ACC112 (cell line): ENCODE data around the gene SOS2.
"Not testable (repeated sequence)": the region's sequence is repeated elsewhere in the genome, so short reads cannot be mapped to it uniquely, and the experiment has no call there.

Experiments used
- H2AFZ ChIP-seq: fragments of 200-600 bp; sonication (generic); one replicate; pipeline ENCODE4 v1.6.0; 2017; ENCODE audit warnings: antibody characterized with exemption, low read length; ENCODE audit not compliant: unreplicated experiment
- H3K27ac ChIP-seq: fragments of 200-600 bp; sonication (generic); 2 replicates; pipeline ENCODE4 v1.5.1; 2014; ENCODE audit warnings: low read depth, mild to moderate bottlenecking, antibody characterized with exemption, low read length, moderate library complexity
- H3K27me3 ChIP-seq: fragments of 200-600 bp; sonication (generic); 2 replicates; pipeline ENCODE4 v1.6.1; 2014; ENCODE audit warnings: mild to moderate bottlenecking, antibody characterized with exemption, low read length, moderate library complexity, mixed read lengths; ENCODE audit not compliant: insufficient read depth
- H3K36me3 ChIP-seq: fragments of 200-600 bp; sonication (generic); 2 replicates; pipeline ENCODE4 v1.6.1; 2016; ENCODE audit warnings: mild to moderate bottlenecking, antibody characterized with exemption, low read length, moderate library complexity, mixed read lengths; ENCODE audit not compliant: insufficient read depth
- H3K4me1 ChIP-seq: fragments of 200-600 bp; sonication (generic); one replicate; pipeline ENCODE4 v1.6.1; 2016; ENCODE audit warnings: low read length, mixed read lengths; ENCODE audit not compliant: insufficient read depth, unreplicated experiment, control insufficient read depth
- H3K4me3 ChIP-seq: fragments of 200-600 bp; sonication (generic); 2 replicates; pipeline ENCODE4 v1.5.1; 2014; ENCODE audit warnings: mild to moderate bottlenecking, low read depth, low read length
- H3K79me2 ChIP-seq: fragments of 200-600 bp; sonication (generic); one replicate; pipeline ENCODE4 v1.6.0; 2016; ENCODE audit warnings: low read length; ENCODE audit not compliant: control insufficient read depth, unreplicated experiment, insufficient read depth

SOS2 gene

DNA sequence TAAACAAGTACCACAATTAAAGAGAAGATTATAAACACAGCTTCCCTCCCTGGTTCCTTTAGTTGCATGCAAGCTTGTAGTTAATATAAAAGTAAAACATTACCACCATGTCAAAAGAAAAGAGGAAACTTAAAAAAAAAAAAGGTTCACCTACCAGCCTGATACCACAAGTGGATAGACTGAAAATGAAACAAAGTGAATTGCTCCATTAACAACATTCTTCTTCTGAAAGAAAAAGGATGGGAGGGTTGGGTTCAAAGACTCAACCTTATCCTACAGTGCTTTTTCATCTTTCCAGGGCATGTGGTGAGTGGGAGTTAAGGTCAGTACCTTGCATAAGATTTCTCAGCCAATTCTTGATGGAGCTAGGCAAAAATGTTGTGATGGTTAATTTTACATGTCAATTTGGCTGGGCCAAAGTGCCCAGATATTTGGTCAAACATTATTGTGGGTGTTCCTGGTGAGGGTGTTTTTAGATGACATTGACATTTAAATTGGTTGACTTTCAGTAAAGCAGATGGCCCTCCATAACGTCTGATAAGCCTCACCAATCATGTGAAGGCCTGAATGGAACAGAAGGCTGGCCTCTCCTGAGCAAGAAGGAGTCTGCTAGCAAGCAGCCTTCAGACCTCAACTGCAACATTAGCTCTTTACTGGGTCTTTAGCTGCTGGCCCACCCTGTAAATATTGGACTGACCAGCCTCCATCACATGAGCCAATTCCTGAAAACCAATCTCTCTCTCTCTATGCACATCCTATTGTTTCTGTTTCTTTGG is 143.8 kb downstream of the SOS2 start:
- no peak overlapping the region for H3K27ac ChIP-seq
- H2AFZ ChIP-seq = no peak overlapping the region
- no peaks in the 10 kb centered on the region for H3K36me3 ChIP-seq
- H3K79me2 ChIP-seq = no peaks in the 10 kb centered on the region
- H3K27me3 ChIP-seq = no peaks in the 10 kb centered on the region
- no peak overlapping the region for H3K4me3 ChIP-seq
- H3K4me1 ChIP-seq = peaks cover 12% of the 10 kb centered on the region

DNA sequence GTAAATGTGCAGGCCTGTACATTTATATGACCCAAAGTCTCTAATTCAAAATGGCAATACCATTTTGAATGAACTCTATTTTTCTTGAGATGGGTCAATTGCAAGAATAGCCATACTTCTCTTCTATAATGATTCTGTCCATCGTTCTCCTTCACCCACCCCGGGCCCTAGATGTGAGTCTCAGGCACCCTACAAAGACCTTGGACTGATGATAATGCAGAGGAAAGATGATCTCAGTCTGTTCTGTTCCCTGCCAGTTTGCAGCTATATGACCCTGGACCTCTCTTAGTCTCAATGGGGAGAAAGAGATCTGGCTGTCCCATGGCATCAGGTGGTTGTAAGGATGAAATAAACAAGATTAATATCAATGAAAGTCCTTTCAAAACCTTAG is 145.1 kb downstream of the SOS2 start:
- H3K27ac ChIP-seq = peak overlapping the region; percentile 21
- no peaks in the 10 kb centered on the region for H3K27me3 ChIP-seq
- H3K79me2 ChIP-seq = no peaks in the 10 kb centered on the region
- no peaks in the 10 kb centered on the region for H3K36me3 ChIP-seq
- no peak overlapping the region for H2AFZ ChIP-seq
- H3K4me1 ChIP-seq = peaks cover 12% of the 10 kb centered on the region
- no peak overlapping the region for H3K4me3 ChIP-seq

DNA sequence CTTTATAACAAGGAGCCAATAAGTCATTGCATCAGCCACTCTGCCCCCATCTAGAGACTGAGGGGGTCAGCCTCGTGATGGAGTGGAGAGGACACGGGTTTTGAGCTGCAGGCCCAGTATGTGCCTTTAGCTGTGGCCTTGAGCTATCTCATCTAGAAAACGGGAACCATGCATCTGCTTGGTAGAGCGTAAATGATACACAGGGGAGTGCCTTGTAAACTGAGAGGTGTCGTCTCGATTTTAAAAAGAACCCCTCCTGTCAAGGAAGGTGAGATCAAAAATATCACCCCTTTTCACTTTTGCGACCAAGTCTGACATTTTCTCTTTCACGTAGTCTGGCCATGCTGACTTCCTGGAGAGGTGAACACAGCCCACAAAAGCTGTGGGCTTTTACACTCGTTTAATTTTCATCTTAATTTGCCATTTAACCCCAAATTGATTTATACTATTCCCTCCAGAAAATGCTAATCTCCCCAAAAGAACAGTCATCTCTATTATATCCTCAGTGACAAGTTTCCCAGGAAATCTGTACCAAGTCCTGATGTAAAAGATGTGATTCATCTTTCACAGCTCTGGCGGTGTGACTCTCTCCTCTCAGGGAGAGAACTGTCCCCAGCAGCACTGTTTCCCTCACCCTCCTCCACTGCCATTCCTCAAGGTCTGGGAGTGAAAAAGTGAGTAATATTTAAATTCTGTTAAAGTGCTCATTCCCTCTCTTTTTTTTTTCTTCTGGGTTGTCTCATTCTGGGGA is 145.6 kb downstream of the SOS2 start:
- Histone ChIP-seq H3K4me1 (peaks cover 12% of the 10 kb centered on the region), H3K27ac (peak overlapping the region; percentile 50), H2AFZ (no peak overlapping the region), H3K36me3 (no peaks in the 10 kb centered on the region), H3K79me2 (no peaks in the 10 kb centered on the region), H3K27me3 (no peaks in the 10 kb centered on the region), H3K4me3 (no peak overlapping the region)

DNA sequence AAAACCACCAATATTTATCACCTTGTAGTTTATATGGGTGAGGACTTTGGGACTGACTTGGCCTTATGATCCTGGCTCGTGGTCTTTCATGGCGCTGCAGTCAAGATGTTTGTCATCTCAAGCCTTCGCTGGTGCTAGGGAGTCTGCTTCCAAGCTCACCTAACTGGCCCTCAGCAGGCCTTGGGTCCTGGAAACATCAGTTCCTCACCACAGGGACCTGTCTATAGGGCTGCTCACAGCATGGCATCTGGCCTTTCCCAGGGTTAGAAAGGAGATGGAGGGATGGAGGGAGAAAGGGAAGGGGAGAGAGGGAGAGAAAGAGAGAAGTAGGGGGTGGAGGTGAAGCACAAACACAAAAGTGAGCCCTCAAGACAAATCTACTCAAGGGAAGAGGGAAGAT is 146.7 kb downstream of the SOS2 start:
- no peaks in the 10 kb centered on the region for H3K27me3 ChIP-seq
- H3K27ac ChIP-seq = no peak overlapping the region
- H3K4me3 ChIP-seq = no peak overlapping the region
- H3K79me2 ChIP-seq = no peaks in the 10 kb centered on the region
- H2AFZ ChIP-seq = no peak overlapping the region
- H3K36me3 ChIP-seq = no peaks in the 10 kb centered on the region
- H3K4me1 ChIP-seq = peaks cover 12% of the 10 kb centered on the region

DNA sequence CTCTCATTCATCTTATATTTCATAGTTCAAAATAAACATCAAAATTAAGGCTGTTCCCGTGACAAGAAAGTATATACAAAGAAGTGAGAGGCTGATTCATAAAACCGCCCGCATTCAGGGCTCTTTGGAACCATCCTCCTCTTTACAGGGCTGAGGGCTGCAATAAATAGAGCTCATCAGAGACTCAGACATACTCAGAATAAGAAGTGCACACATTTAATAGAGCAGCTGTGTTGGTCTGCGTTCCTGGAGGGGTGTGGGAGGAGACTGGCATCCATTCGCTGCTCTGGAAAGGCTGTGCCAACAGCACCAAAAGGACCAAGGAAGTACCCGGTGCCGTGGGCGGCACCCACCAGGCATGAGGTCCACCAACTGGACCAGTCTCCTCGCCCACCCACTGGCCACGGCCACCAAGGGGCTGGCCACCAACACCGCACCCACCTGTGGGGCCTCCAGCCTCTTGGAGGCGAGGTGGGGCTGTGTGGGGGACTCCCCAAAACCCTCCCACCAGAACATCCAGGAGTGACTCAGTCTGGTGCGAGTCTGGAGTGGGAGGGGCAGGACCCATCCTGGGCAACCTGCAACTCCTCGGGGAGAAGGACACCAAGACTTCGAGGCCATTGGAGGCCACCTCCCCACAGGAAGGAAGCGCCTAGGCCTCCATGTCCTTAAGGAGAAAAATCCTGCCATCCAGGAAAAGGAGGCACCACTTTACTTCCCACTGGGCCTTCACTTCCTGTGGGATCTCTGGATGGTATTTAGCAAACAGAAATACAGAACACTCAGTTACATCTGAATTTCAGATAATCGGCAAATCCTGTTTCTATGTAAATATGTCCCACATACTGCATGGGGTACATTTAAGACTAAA is 147.7 kb downstream of the SOS2 start:
- Histone ChIP-seq H3K27ac (no peak overlapping the region), H3K4me3 (no peak overlapping the region), H3K36me3 (no peaks in the 10 kb centered on the region), H2AFZ (no peak overlapping the region), H3K4me1 (peaks cover 12% of the 10 kb centered on the region), H3K27me3 (no peaks in the 10 kb centered on the region), H3K79me2 (no peaks in the 10 kb centered on the region)

DNA sequence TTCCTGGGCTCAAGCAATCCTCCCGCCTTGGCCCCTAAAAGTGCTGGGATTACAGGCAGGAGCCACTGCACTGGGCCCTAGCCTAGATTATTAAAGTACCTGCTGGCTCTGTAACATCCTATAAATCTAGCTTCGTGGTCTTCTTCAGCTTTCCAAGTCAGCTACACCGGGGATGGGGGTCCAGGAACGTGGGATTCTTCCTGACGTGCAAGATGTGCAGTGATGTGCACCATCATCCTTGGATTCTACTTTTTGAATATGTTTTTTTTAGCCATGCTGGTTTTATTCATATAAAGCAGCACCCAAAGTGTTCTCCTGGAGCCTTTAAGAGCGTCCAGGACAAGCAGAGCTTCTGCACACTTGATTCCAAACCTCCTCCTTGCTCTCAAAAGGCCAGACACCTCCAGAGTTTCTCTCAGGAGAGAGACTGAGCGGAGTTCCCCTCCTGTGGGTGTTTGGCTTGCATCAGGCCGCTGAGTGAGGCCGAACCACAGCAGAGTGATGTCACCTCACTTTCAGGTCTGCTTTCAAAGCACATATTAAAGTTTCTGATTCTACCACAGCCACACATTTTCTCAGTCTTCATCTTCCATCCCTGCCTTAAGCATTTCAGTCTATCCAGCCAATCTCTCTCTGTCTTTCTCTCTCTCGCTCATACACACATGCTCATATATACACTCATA is 148.5 kb downstream of the SOS2 start:
- Histone ChIP-seq H2AFZ (no peak overlapping the region), H3K4me3 (no peak overlapping the region), H3K27ac (no peak overlapping the region)

DNA sequence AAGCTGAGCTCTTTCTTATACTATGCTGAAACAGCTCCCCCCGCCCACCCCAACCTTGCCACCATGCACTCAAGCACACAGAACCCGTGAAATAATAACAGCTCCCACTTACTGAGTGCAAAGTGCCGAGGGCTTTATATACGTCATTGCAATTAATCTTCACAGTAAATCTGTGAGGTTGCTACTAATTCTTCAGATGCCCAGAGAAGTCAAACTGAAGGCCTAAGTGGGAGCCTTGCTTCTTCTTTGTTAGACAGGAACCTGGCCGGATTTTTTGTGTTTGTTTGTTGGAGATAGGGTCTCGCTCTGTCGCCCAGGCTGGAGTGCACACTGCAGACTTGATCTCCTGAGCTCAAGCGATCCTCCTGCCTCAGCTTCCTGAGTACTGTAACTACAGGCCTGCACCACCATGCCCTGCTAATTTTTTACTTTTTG is 149.1 kb downstream of the SOS2 start:
- no peak overlapping the region for H2AFZ ChIP-seq
- no peaks in the 10 kb centered on the region for H3K79me2 ChIP-seq
- H3K36me3 ChIP-seq = no peaks in the 10 kb centered on the region
- no peak overlapping the region for H3K27ac ChIP-seq
- peaks cover 12% of the 10 kb centered on the region for H3K4me1 ChIP-seq
- H3K4me3 ChIP-seq = no peak overlapping the region
- H3K27me3 ChIP-seq = no peaks in the 10 kb centered on the region

More for the DNA sequence above, 148.5 kb downstream of the SOS2 start:
- H3K27me3 ChIP-seq = no peaks in the 10 kb centered on the region
- peaks cover 12% of the 10 kb centered on the region for H3K4me1 ChIP-seq
- H3K36me3 ChIP-seq = no peaks in the 10 kb centered on the region
- H3K79me2 ChIP-seq = no peaks in the 10 kb centered on the region

DNA sequence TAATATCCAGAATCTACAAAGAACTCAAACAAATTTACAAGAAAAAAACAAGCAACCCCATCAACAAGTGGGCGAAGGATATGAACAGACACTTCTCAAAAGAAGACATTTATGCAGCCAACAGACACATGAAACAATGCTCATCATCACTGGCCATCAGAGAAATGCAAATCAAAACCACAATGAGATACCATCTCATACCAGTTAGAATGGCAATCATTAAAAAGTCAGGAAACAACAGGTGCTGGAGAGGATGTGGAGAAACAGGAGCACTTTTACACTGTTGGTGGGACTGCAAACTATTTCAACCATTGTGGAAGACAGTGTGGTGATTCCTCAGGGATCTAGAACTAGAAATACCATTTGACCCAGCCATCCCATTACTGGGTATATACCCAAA is 152.3 kb downstream of the SOS2 start:
- not testable (repeated sequence) for H2AFZ ChIP-seq, H3K27ac ChIP-seq, H3K79me2 ChIP-seq, H3K4me3 ChIP-seq, H3K27me3 ChIP-seq, H3K36me3 ChIP-seq, H3K4me1 ChIP-seq

DNA sequence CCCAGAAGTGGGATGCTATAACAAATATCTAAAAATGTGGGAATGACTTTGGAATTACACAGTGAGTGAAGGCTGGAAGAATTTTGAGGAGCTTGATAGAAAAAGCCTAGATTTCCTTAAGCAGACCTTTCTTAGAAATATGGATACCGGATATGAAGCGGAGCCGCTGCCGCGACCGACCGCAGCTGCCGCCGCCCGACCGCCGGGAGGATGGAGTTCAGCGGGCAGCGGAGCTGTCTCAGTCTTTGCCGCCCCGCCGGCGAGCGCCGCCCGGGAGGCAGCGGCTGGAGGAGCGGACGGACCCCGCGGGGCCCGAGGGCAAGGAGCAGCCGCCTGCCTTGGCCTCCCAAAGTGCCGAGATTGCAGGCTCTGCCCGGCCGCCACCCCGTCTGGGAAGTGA is 157.7 kb downstream of the SOS2 start:
- not testable (repeated sequence) for H3K4me3 ChIP-seq, H3K4me1 ChIP-seq, H2AFZ ChIP-seq, H3K27ac ChIP-seq, H3K36me3 ChIP-seq, H3K27me3 ChIP-seq, H3K79me2 ChIP-seq

DNA sequence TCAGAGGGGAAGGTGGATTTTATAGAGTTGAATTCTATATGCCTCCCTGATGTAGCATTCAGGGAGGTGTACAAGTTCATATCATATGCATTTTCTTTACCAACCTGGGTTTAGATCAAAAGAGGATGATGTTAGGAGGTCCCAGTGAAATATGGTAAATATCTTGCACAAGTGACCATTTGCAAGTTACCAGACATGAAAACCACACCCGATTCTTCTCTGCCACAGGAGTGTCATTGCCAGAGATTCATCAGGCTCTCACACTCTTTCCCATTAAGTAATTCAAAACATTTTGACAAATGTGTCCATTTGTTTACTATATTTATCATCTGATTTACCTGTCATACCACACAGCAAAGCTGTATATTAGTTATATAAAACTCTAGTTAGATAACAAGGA is 159.0 kb downstream of the SOS2 start:
- H3K27me3 ChIP-seq = no peaks in the 10 kb centered on the region
- H2AFZ ChIP-seq = no peak overlapping the region
- no peak overlapping the region for H3K4me3 ChIP-seq
- no peaks in the 10 kb centered on the region for H3K79me2 ChIP-seq
- no peak overlapping the region for H3K27ac ChIP-seq
- no peaks in the 10 kb centered on the region for H3K36me3 ChIP-seq
- peaks cover 11% of the 10 kb centered on the region for H3K4me1 ChIP-seq
